Activated CD8-positive, alpha-beta memory T cell treated with anti-CD3 and anti-CD28 coated beads, Interleukin-2, amount 50 U/mL, for 1 hour (primary cell): ENCODE data around the gene SERPINA6.
"Not testable (repeated sequence)": the region's sequence is repeated elsewhere in the genome, so short reads cannot be mapped to it uniquely, and the experiment has no call there.

ENCODE experiments used
- DNase-seq: peaks from one replicate; pipeline ENCODE4 v3.0.0-alpha.2; 2020; ENCODE audit errors: extremely low read depth

SERPINA6 gene

DNA sequence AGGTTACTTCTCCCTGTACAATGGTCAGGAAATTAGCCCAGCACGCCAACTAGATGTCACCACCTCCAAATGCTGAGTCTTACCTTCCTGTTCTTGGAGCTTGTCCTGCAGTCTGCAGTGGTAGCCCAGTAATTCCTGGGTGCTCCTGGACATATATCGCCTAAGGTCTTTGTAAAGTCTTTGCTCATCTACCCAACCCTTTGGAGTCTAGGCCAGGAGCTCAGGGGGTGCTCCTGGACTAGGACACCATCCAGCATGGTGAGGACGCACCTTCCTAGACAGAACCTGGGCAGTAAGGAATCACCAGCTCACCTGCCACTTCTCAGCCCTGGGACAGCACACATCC lies 30.6 kb downstream of the SERPINA6 start:
- DNase-seq, result no peak

DNA sequence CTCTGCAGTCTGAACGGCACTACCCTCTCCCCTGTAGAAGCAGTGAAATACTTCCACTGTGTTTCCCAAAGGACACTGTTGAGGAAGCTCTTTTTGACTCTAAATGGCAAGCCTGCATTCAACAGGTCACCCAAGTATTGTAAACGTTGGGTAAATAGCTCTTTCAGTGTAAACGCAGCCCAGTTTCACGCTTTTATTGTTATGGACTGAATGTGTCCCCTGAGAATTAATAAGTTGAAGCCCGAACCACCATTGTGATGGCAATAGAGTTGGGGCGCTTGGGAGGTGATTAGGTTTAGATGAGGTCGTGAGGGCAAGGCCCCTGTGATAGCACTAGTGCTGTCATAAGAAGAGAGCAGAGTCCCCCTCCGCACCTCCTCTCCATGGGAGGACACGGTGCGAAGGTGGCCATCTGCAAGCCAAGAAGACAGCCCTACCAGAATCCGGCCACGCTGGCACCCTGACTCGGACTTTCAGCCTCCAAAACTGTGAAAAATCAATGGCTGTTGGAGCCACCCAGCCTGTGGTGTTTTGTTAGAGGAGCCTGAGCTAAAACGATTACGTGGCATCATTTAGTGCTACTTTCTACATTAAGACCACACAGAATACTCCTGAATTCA lies 31.1 kb downstream of the SERPINA6 start:
- no peak for DNase-seq

DNA sequence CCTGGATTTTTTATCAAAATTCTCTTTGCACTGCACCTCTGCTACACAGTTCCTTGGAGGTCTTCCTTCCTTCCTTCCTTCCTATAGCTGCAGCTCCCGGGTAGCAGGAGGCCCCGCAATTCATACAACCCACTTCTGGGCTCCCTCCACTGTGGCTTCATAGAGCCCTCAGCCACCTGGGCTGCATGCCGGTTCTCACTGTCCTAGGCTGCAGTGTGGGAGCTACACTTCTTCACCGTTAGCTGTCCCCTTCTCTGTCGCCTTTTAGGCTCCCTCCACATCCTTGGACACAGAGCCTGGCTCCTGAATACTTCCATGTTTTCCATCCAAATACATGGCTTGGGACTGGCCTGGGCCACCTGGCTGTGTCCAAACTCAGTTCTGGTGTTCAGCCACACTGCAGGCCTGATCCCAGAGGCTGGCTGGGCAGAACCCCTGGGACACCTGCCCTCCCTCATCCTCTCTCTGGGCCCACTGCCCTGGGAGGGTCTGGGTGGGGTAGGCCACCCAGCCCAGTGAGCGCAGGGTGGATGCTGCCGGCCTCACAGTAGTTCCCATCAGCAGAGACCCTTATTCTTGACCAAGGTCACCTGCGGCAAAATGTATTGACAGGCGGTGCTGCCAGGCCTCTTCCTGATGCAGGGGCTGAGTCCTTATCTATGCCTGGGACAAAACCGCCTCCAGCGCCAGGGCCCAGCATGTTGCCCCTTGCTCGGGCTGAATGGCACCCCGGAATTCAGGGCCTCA lies 31.8 kb downstream of the SERPINA6 start:
- no peak for DNase-seq

DNA sequence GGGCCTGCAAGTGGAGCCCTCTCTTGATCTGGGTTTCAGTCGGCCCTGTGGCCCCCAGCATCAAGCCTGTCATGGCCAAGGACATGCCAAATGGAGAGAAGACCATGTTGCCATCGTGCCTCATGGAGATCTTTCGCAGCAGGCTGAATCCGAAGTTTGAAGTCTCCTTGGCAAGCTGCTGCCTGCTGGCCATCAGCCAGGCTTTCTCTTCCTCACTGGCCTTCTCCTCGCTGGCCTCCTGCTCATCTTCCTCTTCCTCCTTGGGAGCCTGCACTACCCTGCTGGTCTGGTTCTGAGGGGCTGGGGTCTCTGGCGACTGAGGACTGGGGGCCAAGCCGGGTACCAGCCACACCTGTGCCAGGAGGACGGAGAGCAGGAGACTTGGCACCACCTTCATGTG lies 32.9 kb downstream of the SERPINA6 start:
- DNase-seq, result no peak

- DNase-seq, result no peak
These were observed 34.3 kb downstream of the SERPINA6 start for GRCh38 chr14:94288610-94289465.

DNA sequence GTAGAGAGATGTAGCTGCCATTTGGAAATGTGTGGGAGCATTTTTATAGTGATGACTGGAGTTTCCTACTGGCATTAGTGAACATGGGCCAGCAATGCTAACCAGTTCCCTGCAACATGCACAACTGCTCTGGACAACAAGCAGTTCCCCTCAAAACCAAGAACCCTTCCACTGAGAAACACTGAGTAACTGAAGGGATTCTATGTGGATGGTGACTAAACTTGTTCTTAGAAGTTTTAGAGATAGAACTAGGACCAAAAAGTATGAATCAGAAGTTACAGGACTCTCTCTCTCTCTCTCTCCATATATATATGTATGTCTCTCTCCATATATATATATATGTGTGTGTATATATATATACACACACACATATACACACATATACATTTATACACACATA lies 38.0 kb downstream of the SERPINA6 start:
- DNase-seq, result no peak

DNA sequence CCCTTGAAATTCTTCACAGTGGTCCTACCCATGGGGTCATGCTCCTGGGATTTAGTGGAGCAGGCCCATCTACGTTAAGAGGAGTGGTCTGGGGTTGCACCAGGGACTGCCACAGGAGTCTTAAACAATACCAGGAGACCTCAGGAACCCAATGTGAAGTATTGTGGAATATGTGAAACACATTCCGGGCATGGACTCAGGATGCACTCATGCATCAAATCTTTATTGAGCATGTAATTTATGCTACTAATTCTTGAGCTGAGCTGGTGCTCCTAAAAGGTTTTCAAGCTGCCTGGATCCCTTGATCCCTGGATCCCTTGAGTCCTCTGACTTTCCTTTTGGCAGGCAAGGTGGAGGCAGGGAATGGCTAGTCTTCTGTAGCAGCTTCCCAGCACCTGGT lies 38.9 kb downstream of the SERPINA6 start:
- DNase-seq, result no peak

DNA sequence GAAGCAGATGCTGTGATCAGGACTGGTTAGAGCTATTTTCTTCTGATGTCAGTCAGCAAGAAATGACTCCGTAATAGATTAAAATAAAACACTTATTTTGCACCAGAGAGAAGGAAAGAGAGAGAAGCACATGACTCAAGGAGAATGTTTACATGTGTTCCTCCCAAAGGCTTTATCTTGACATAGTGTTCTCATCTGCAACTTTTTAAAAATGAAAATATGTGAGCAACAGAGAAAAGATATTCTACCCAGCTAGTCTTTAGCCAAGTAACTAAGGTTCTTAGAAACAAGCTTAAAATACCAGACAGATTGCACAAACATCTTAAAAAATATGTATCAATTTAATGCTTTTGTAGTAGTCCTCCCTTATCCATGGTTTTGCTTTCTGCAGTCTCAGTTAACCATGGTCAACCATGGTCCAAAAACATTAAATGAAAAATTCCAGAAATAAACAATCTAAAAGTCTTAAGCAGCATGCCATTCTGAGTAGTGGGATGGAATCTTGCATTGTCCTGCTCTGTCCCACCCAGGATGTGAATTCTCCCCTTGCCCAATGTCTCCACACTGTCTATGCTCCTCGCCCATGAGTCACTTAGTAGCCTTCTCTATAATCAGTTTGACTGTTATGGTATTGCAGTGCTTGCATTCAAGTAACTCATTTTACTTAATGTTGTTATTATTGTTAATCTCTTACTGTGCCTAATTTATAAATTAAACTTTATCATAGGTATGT lies 40.0 kb downstream of the SERPINA6 start:
- DNase-seq, result no peak

GRCh38 chr14:94278731-94279130 lies 44.4 kb downstream of the SERPINA6 start:
- DNase-seq, result no peak

DNA sequence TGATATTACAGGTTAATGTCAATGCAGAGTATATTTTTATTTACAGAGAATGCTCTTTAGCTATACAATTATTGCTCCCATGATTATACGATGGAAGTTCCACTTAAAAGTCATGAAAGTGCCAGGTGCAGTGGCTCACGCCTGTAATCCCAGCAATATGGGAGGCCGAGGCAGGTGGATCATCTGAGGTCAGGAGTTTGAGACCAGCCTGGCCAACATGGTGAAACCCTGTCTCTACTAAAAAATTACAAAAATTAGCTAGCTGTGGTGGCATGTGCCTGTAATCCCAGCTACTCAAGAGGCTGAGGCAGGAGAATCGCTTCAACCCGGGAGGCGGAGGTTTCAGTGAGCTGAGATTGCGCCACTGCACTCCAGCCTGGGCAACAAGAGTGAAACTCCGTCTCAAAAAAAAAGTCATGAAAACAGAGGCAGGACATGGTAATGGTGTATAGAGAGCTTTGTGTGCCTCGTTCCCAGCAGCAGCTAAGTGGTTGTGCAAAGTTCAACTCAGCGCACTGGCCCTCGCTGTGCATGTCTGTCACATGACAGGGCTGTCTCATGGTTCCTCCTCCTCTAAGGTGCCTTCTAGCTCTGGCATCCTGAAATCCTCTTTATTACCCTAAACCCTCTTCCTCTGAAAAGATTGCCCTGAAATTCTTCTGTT lies 46.1 kb downstream of the SERPINA6 start:
- DNase-seq, result not testable (repeated sequence)

GRCh38 chr14:94269156-94269555 lies 54.0 kb downstream of the SERPINA6 start:
- no peak for DNase-seq

DNA sequence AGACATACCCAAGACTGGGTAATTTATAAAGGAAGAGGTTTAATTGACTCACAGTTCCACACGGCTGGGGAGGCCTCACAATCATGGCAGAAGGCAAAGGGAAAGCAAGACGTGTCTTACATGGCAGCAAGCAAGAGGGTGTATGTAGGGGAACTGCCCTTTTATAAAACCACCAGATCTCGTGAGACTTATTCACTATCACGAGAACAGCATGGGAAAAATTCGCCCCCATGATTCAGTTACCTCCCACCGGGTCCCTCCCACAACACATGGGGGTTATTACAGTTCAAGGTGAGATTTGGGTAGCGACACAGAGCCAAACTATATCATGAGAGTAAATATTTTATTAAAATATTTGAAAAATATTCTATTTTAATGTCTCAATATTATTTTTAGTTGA lies 54.6 kb downstream of the SERPINA6 start:
- not testable (repeated sequence) for DNase-seq

DNA sequence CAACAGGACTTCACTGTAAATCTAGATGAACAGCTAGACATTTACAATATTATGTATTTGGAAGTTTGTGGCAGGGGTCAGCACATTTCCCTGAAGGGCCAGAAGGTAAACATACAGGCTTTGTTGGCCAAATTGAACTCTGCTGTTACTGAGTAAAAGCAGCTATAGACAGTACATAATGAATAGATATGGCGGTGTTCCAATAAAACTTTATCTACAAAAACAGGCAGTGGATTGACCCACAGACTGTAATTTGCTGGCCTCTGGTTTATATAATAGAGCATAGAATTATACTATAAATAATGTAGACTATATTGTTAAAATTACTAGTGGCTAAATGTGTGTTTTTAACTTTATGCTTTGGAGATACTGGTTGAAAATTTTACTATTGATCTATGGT lies 55.8 kb downstream of the SERPINA6 start:
- no peak for DNase-seq

GRCh38 chr14:94264195-94264594 lies 58.9 kb downstream of the SERPINA6 start:
- not testable (repeated sequence) for DNase-seq
